Activated CD4-positive, alpha-beta memory T cell treated with anti-CD3 and anti-CD28 coated beads for 36 hours (primary cell): ENCODE results near the gene ZBTB16. TPM values are rescaled to one million over a fixed set of nuclear protein-coding genes. Genes with fewer than 3 reads are reported as not detected.

Experiments used
- CTCF ChIA-PET: fragments of 350-600 bp; sonication (Branson Sonifier 250); formaldehyde crosslinking; loops from one replicate; lab custom pipeline; 2021; ENCODE audit warnings: antibody characterized with exemption, inconsistent platforms; lab: Charles Lee
- POLR2A ChIA-PET: fragments of 350-600 bp; sonication (Branson Sonifier 250); formaldehyde crosslinking; loops from one replicate; lab custom pipeline; 2021; ENCODE audit warnings: antibody characterized with exemption; lab: Charles Lee
- DNase-seq: peaks from one replicate; pipeline ENCODE4 v3.0.0-alpha.2; 2020
- H3K27ac Mint-ChIP-seq: one replicate; pipeline ENCODE4 v1.8.0; 2021; ENCODE audit warnings: mixed read lengths
- H3K27me3 Mint-ChIP-seq: one replicate; pipeline ENCODE4 v1.8.0; 2021; ENCODE audit warnings: mixed read lengths
- H3K36me3 Mint-ChIP-seq: one replicate; pipeline ENCODE4 v1.8.0; 2021; ENCODE audit warnings: mixed read lengths
- H3K4me1 Mint-ChIP-seq: one replicate; pipeline ENCODE4 v1.8.0; 2021; ENCODE audit warnings: low read depth, mixed read lengths
- H3K4me3 Mint-ChIP-seq: one replicate; pipeline ENCODE4 v1.8.0; 2021; ENCODE audit warnings: mild to moderate bottlenecking, mixed read lengths
- H3K9me3 Mint-ChIP-seq: one replicate; pipeline ENCODE4 v1.8.0; 2021; ENCODE audit warnings: mixed read lengths
- intact Hi-C: fragments of 100-400 bp; cut with micrococcal nuclease; formaldehyde crosslinking; loops from one replicate; pipeline ENCODE4 v1.15.1; 2023
- total RNA-seq, 2 experiments: library from RNA; stranded (reverse); gene quantifications; one replicate each; pipeline ENCODE4 v1.2.3, GENCODE V29; 2021

Gene ZBTB16
- total RNA-seq, 2 experiments from 2014 or later, result 7.7 to 9.7 TPM

GRCh38 chr11:114167355-114167754 lies 107.8 kb downstream of the ZBTB16 start:
- H3K36me3 Mint-ChIP-seq, result no peaks in the 10 kb centered on the region
- peaks cover 2% of the 10 kb centered on the region for H3K27me3 Mint-ChIP-seq
- DNase-seq, result no peak
- H3K4me3 Mint-ChIP-seq, result no peak overlapping the region
- peak overlapping the region; percentile 58 for H3K27ac Mint-ChIP-seq
- no peaks in the 10 kb centered on the region for H3K9me3 Mint-ChIP-seq
- POLR2A ChIA-PET, result no interaction called here
- intact Hi-C loops, result loop anchor here (5.0 kb wide), 1 partner anchor 35 kb away; no protein-coding TSS in a partner anchor
- H3K4me1 Mint-ChIP-seq, result peaks cover 78% of the 10 kb centered on the region
- CTCF ChIA-PET, result interaction anchor here (1.1 kb wide), 1 partner anchor 132 kb away, joined by 3 read pairs; no protein-coding TSS in a partner anchor

GRCh38 chr11:114167771-114168448 lies 108.4 kb downstream of the ZBTB16 start:
- Mint-ChIP-seq H3K4me1 (peaks cover 80% of the 10 kb centered on the region), H3K36me3 (no peaks in the 10 kb centered on the region), H3K27me3 (peaks cover 2% of the 10 kb centered on the region), H3K9me3 (no peaks in the 10 kb centered on the region), H3K4me3 (no peak overlapping the region), H3K27ac (peak overlapping the region; percentile 6)
- CTCF ChIA-PET, result interaction anchor here (0.7 to 1.1 kb wide), 2 partner anchors 8 to 132 kb away, joined by 3 read pairs; no protein-coding TSS in a partner anchor
- POLR2A ChIA-PET, result interaction anchor here (1.4 kb wide), 1 partner anchor 13 kb away, joined by 3 read pairs; no protein-coding TSS in a partner anchor
- no peak for DNase-seq
- intact Hi-C loops, result loop anchor here (5.0 kb wide), 1 partner anchor 36 kb away; no protein-coding TSS in a partner anchor

- Mint-ChIP-seq H3K27ac (no peak overlapping the region), H3K4me1 (peaks cover 82% of the 10 kb centered on the region), H3K4me3 (no peak overlapping the region), H3K36me3 (no peaks in the 10 kb centered on the region), H3K27me3 (peaks cover 2% of the 10 kb centered on the region), H3K9me3 (no peaks in the 10 kb centered on the region)
- intact Hi-C loops, result loop anchor here (5.0 kb wide), 1 partner anchor 36 kb away; no protein-coding TSS in a partner anchor
- CTCF ChIA-PET, result interaction anchor here (0.7 kb wide), 1 partner anchor 9 kb away, joined by 3 read pairs; no protein-coding TSS in a partner anchor
- POLR2A ChIA-PET, result interaction anchor here (1.4 to 1.5 kb wide), 2 partner anchors 12 to 15 kb away, joined by 3 read pairs; no protein-coding TSS in a partner anchor
- no peak for DNase-seq
These were observed 109.2 kb downstream of the ZBTB16 start for GRCh38 chr11:114168691-114169090.

- H3K27ac Mint-ChIP-seq, result no peak overlapping the region
- H3K4me1 Mint-ChIP-seq, result peaks cover 86% of the 10 kb centered on the region
- peaks cover 2% of the 10 kb centered on the region for H3K27me3 Mint-ChIP-seq
- H3K4me3 Mint-ChIP-seq, result no peak overlapping the region
- DNase-seq, result no peak
- CTCF ChIA-PET, result interaction anchor here (1.0 kb wide), 1 partner anchor 39 kb away, joined by 3 read pairs; no protein-coding TSS in a partner anchor
- H3K9me3 Mint-ChIP-seq, result no peaks in the 10 kb centered on the region
- POLR2A ChIA-PET, result interaction anchor here (1.4 to 1.5 kb wide), 2 partner anchors 12 to 14 kb away, joined by 3 read pairs; no protein-coding TSS in a partner anchor
- no peaks in the 10 kb centered on the region for H3K36me3 Mint-ChIP-seq
- intact Hi-C loops, result loop anchor here (5.0 kb wide), 1 partner anchor 37 kb away; no protein-coding TSS in a partner anchor
These were observed 109.8 kb downstream of the ZBTB16 start for GRCh38 chr11:114169321-114169749.

GRCh38 chr11:114169821-114170220 lies 110.3 kb downstream of the ZBTB16 start:
- Mint-ChIP-seq H3K36me3 (no peaks in the 10 kb centered on the region), H3K9me3 (no peaks in the 10 kb centered on the region), H3K4me3 (no peak overlapping the region), H3K27me3 (peaks cover 2% of the 10 kb centered on the region), H3K4me1 (peaks cover 91% of the 10 kb centered on the region), H3K27ac (no peak overlapping the region)
- CTCF ChIA-PET, result interaction anchor here (1.0 kb wide), 1 partner anchor 38 kb away, joined by 3 read pairs; no protein-coding TSS in a partner anchor
- DNase-seq, result no peak
- intact Hi-C loops, result loop anchor here (5.0 kb wide), 1 partner anchor 38 kb away; no protein-coding TSS in a partner anchor
- POLR2A ChIA-PET, result interaction anchor here (1.5 kb wide), 1 partner anchor 14 kb away, joined by 3 read pairs; no protein-coding TSS in a partner anchor

- peaks cover 92% of the 10 kb centered on the region for H3K4me1 Mint-ChIP-seq
- H3K4me3 Mint-ChIP-seq, result no peak overlapping the region
- POLR2A ChIA-PET, result interaction anchor here (1.5 kb wide), 1 partner anchor 13 kb away, joined by 3 read pairs; no protein-coding TSS in a partner anchor
- peaks cover 2% of the 10 kb centered on the region for H3K27me3 Mint-ChIP-seq
- no peak for DNase-seq
- intact Hi-C loops, result no loop called here
- CTCF ChIA-PET, result interaction anchor here (1.0 to 2.1 kb wide), 2 partner anchors 10 to 38 kb away, joined by 3 to 6 read pairs; no protein-coding TSS in a partner anchor
- no peaks in the 10 kb centered on the region for H3K9me3 Mint-ChIP-seq
- no peak overlapping the region for H3K27ac Mint-ChIP-seq
- H3K36me3 Mint-ChIP-seq, result no peaks in the 10 kb centered on the region
These were observed 110.7 kb downstream of the ZBTB16 start for GRCh38 chr11:114170226-114170625.

- no peak overlapping the region for H3K27ac Mint-ChIP-seq
- intact Hi-C loops, result no loop called here
- DNase-seq, result no peak
- H3K36me3 Mint-ChIP-seq, result no peaks in the 10 kb centered on the region
- no peaks in the 10 kb centered on the region for H3K9me3 Mint-ChIP-seq
- H3K27me3 Mint-ChIP-seq, result peaks cover 2% of the 10 kb centered on the region
- ChIA-PET CTCF (interaction anchor here (1.6 to 2.2 kb wide), 4 partner anchors 8 to 111 kb away, joined by 4 to 10 read pairs (median 6); no protein-coding TSS in a partner anchor), POLR2A (interaction anchor here (1.9 kb wide), 1 partner anchor 12 kb away, joined by 8 read pairs; no protein-coding TSS in a partner anchor)
- H3K4me1 Mint-ChIP-seq, result peaks cover 82% of the 10 kb centered on the region
- H3K4me3 Mint-ChIP-seq, result no peak overlapping the region
These were observed 111.9 kb downstream of the ZBTB16 start for GRCh38 chr11:114171257-114172054.

- ChIA-PET CTCF (interaction anchor here (1.6 to 2.2 kb wide), 4 partner anchors 8 to 112 kb away, joined by 4 to 10 read pairs (median 6); no protein-coding TSS in a partner anchor), POLR2A (interaction anchor here (1.9 kb wide), 1 partner anchor 11 kb away, joined by 8 read pairs; no protein-coding TSS in a partner anchor)
These were observed 112.7 kb downstream of the ZBTB16 start for GRCh38 chr11:114172055-114172861.

GRCh38 chr11:114172871-114173444 lies 113.4 kb downstream of the ZBTB16 start:
- intact Hi-C loops, result loop anchor here (1.0 kb wide), 1 partner anchor 13 kb away; no protein-coding TSS in a partner anchor
- no peaks in the 10 kb centered on the region for H3K27me3 Mint-ChIP-seq
- no peak for DNase-seq
- peaks cover 70% of the 10 kb centered on the region for H3K4me1 Mint-ChIP-seq
- peak overlapping the region; percentile 40 for H3K4me3 Mint-ChIP-seq
- CTCF ChIA-PET, result interaction anchor here (1.6 to 2.2 kb wide), 3 partner anchors 11 to 113 kb away, joined by 4 to 10 read pairs (median 7); no protein-coding TSS in a partner anchor
- peak overlapping the region; percentile 43 for H3K27ac Mint-ChIP-seq
- no peaks in the 10 kb centered on the region for H3K36me3 Mint-ChIP-seq
- POLR2A ChIA-PET, result interaction anchor here (1.9 kb wide), 1 partner anchor 10 kb away, joined by 8 read pairs; no protein-coding TSS in a partner anchor
- no peaks in the 10 kb centered on the region for H3K9me3 Mint-ChIP-seq

More at GRCh38 chr11:114172055-114172861, 112.7 kb downstream of the ZBTB16 start:
- H3K36me3 Mint-ChIP-seq, result no peaks in the 10 kb centered on the region
- no peak for DNase-seq
- H3K27me3 Mint-ChIP-seq, result no peaks in the 10 kb centered on the region
- H3K4me3 Mint-ChIP-seq, result peak overlapping the region; percentile 40
- no peaks in the 10 kb centered on the region for H3K9me3 Mint-ChIP-seq
- intact Hi-C loops, result no loop called here
- H3K4me1 Mint-ChIP-seq, result peaks cover 74% of the 10 kb centered on the region
- peak overlapping the region; percentile 43 for H3K27ac Mint-ChIP-seq

- ChIA-PET CTCF (no interaction called here), POLR2A (no interaction called here)
- Mint-ChIP-seq H3K9me3 (no peaks in the 10 kb centered on the region), H3K27me3 (no peaks in the 10 kb centered on the region), H3K4me3 (no peak overlapping the region), H3K27ac (no peak overlapping the region), H3K36me3 (no peaks in the 10 kb centered on the region), H3K4me1 (peaks cover 67% of the 10 kb centered on the region)
- no peak for DNase-seq
- intact Hi-C loops, result loop anchor here (1.0 kb wide), 1 partner anchor 14 kb away; no protein-coding TSS in a partner anchor
These were observed 114.3 kb downstream of the ZBTB16 start for GRCh38 chr11:114173843-114174242.
